Measurements from ENCODE around the gene TRIM65. TPM values are rescaled to one million over a fixed set of nuclear protein-coding genes. Genes with fewer than 3 reads are reported as not detected.

TRIM65 gene
- total RNA-seq, 2 experiments from 2014 or later = 54.2 to 60.4 TPM

GRCh38 chr17:75921596-75921995, 24.8 kb upstream of the TRIM65 start:
- POLR2A ChIA-PET = interaction anchor here (0.7 to 0.9 kb wide), 3 partner anchors 33 to 491 kb away, joined by 3 to 7 read pairs (median 4); no protein-coding TSS in a partner anchor

GRCh38 chr17:75920045-75920560, 23.4 kb upstream of the TRIM65 start:
- ChIA-PET POLR2A (interaction anchor here (0.6 to 1.0 kb wide), 2 partner anchors 10 to 420 kb away, joined by 3 to 5 read pairs; no protein-coding TSS in a partner anchor), CTCF (ENCODE audit: unreplicated experiment) (no interaction called here)
- H3K9me3 ChIP-seq (ENCODE audit: low read length) = no peaks in the 10 kb centered on the region
- no peak overlapping the region for H2AFZ ChIP-seq (ENCODE audit: low read length)
- H3K79me2 ChIP-seq (ENCODE audit: insufficient read depth, low read depth, low read length) = no peaks in the 10 kb centered on the region
- no peaks in the 10 kb centered on the region for H3K36me3 ChIP-seq (ENCODE audit: insufficient read depth, low read length)
- BruUV-seq (replicated peaks) = no TSS peak
- no peaks in the 10 kb centered on the region for H3K9me2 ChIP-seq (ENCODE audit: insufficient read depth, low read length)
- H3K4me1 ChIP-seq (ENCODE audit: insufficient read depth, low read length, poor library complexity, severe bottlenecking) = no peaks in the 10 kb centered on the region
- no peak overlapping the region for H3K4me2 ChIP-seq (ENCODE audit: low read length)
- no peak for DNase-seq (ENCODE audit: low spot score)
- TF ChIP-seq EZH2phosphoT487 (IDR thresholded peaks at IDR 0.05; ENCODE audit: borderline replicate concordance, low read depth, low read length) (no peak), CTCF (conservative IDR thresholded peaks at IDR 0.05; ENCODE audit: low read length) (no peak)
- H3K27ac ChIP-seq (ENCODE audit: low read depth, low read length, poor library complexity, severe bottlenecking) = no peak overlapping the region
- no peak overlapping the region for H3K4me3 ChIP-seq (ENCODE audit: low read depth, low read length, poor library complexity, severe bottlenecking)
- intact Hi-C loops (cut with micrococcal nuclease; ENCODE audit: unreplicated experiment) = no loop called here
- no peaks in the 10 kb centered on the region for H4K20me1 ChIP-seq (ENCODE audit: insufficient read depth, low read length)

More at GRCh38 chr17:75921596-75921995, 24.8 kb upstream of the TRIM65 start:
- intact Hi-C loops (cut with micrococcal nuclease; ENCODE audit: unreplicated experiment) = no loop called here
- Histone ChIP-seq H2AFZ (ENCODE audit: low read length) (no peak overlapping the region), H4K20me1 (ENCODE audit: insufficient read depth, low read length) (no peaks in the 10 kb centered on the region), H3K27ac (ENCODE audit: low read depth, low read length, poor library complexity, severe bottlenecking) (no peak overlapping the region), H3K4me2 (ENCODE audit: low read length) (no peak overlapping the region), H3K4me3 (ENCODE audit: low read depth, low read length, poor library complexity, severe bottlenecking) (no peak overlapping the region), H3K4me1 (ENCODE audit: insufficient read depth, low read length, poor library complexity, severe bottlenecking) (no peaks in the 10 kb centered on the region), H3K36me3 (ENCODE audit: insufficient read depth, low read length) (no peaks in the 10 kb centered on the region), H3K9me2 (ENCODE audit: insufficient read depth, low read length) (no peaks in the 10 kb centered on the region), H3K9me3 (ENCODE audit: low read length) (no peaks in the 10 kb centered on the region), H3K79me2 (ENCODE audit: insufficient read depth, low read depth, low read length) (no peaks in the 10 kb centered on the region)
- no peak for TF ChIP-seq EZH2phosphoT487 (IDR thresholded peaks at IDR 0.05; ENCODE audit: borderline replicate concordance, low read depth, low read length)
- TF ChIP-seq CTCF (conservative IDR thresholded peaks at IDR 0.05; ENCODE audit: low read length) = no peak
- DNase-seq (ENCODE audit: low spot score) = no peak
- no TSS peak for BruUV-seq (replicated peaks)
- CTCF ChIA-PET (ENCODE audit: unreplicated experiment) = no interaction called here

GRCh38 chr17:75919611-75920010, 22.9 kb upstream of the TRIM65 start:
- Histone ChIP-seq H3K9me3 (ENCODE audit: low read length) (no peaks in the 10 kb centered on the region), H4K20me1 (ENCODE audit: insufficient read depth, low read length) (no peaks in the 10 kb centered on the region), H3K4me2 (ENCODE audit: low read length) (no peak overlapping the region), H3K4me1 (ENCODE audit: insufficient read depth, low read length, poor library complexity, severe bottlenecking) (no peaks in the 10 kb centered on the region), H3K4me3 (ENCODE audit: low read depth, low read length, poor library complexity, severe bottlenecking) (no peak overlapping the region), H3K9me2 (ENCODE audit: insufficient read depth, low read length) (no peaks in the 10 kb centered on the region), H2AFZ (ENCODE audit: low read length) (no peak overlapping the region), H3K36me3 (ENCODE audit: insufficient read depth, low read length) (no peaks in the 10 kb centered on the region), H3K79me2 (ENCODE audit: insufficient read depth, low read depth, low read length) (no peaks in the 10 kb centered on the region), H3K27ac (ENCODE audit: low read depth, low read length, poor library complexity, severe bottlenecking) (no peak overlapping the region)
- no peak for DNase-seq (ENCODE audit: low spot score)
- BruUV-seq (replicated peaks) = no TSS peak
- ChIA-PET CTCF (ENCODE audit: unreplicated experiment) (no interaction called here), POLR2A (interaction anchor here (0.6 to 1.0 kb wide), 2 partner anchors 10 to 420 kb away, joined by 3 to 5 read pairs; no protein-coding TSS in a partner anchor)
- intact Hi-C loops (cut with micrococcal nuclease; ENCODE audit: unreplicated experiment) = no loop called here
- TF ChIP-seq EZH2phosphoT487 (IDR thresholded peaks at IDR 0.05; ENCODE audit: borderline replicate concordance, low read depth, low read length) = no peak
- TF ChIP-seq CTCF (conservative IDR thresholded peaks at IDR 0.05; ENCODE audit: low read length) = no peak
